OCI-LY7 (cell line): ENCODE data around the gene LRP4. TPM values are rescaled to one million over a fixed set of nuclear protein-coding genes. Genes with fewer than 3 reads are reported as not detected.
"Not testable (repeated sequence)": the region's sequence is repeated elsewhere in the genome, so short reads cannot be mapped to it uniquely, and the experiment has no call there.

ENCODE experiments used
- BruUV-seq: library from RNA; stranded (reverse); fragments of 400-500 nt; replicated peaks from 2 replicates; lab custom pipeline; 2021; lab: Mats Ljungman, UMichigan
- CTCF ChIA-PET: fragments of 300-600 bp; sonication (Branson Sonifier 250); formaldehyde crosslinking; loops from one replicate; lab custom pipeline; 2022; ENCODE audit warnings: antibody characterized with exemption; ENCODE audit not compliant: unreplicated experiment; lab: Charles Lee
- POLR2A ChIA-PET: fragments of 300-600 bp; sonication (Branson Sonifier 250); formaldehyde crosslinking; loops from one replicate; lab custom pipeline; 2022; ENCODE audit warnings: antibody characterized with exemption; lab: Charles Lee
- DNase-seq: peaks from one replicate; pipeline ENCODE4 v3.0.0-alpha.2; 2015; ENCODE audit warnings: low spot score
- H2AFZ ChIP-seq: fragments of 200-600 bp; sonication (generic), shearing (Covaris generic); 2 replicates; pipeline ENCODE4 v1.6.1; 2014; ENCODE audit warnings: mild to moderate bottlenecking, antibody characterized with exemption, low read length, moderate library complexity
- H3K27ac ChIP-seq: fragments of 200-600 bp; sonication (generic); 2 replicates; pipeline ENCODE4 v1.5.1; 2014; ENCODE audit warnings: mixed run types, low read depth, mild to moderate bottlenecking, moderate library complexity, low read length, inconsistent platforms; ENCODE audit not compliant: poor library complexity, severe bottlenecking
- H3K36me3 ChIP-seq: fragments of 200-600 bp; sonication (generic); 2 replicates; pipeline ENCODE4 v1.6.1; 2014; ENCODE audit warnings: mild to moderate bottlenecking, antibody characterized with exemption, low read length, moderate library complexity, mixed read lengths; ENCODE audit not compliant: insufficient read depth
- H3K4me1 ChIP-seq: fragments of 200-600 bp; sonication (generic); 2 replicates; pipeline ENCODE4 v1.5.1; 2014; ENCODE audit warnings: mild to moderate bottlenecking, low read length; ENCODE audit not compliant: insufficient read depth, poor library complexity, severe bottlenecking
- H3K4me2 ChIP-seq: fragments of 200-600 bp; sonication (generic); 2 replicates; pipeline ENCODE4 v1.6.1; 2014; ENCODE audit warnings: mild to moderate bottlenecking, low read length
- H3K4me3 ChIP-seq: fragments of 200-600 bp; sonication (generic); 2 replicates; pipeline ENCODE4 v1.5.1; 2014; ENCODE audit warnings: mild to moderate bottlenecking, low read depth, low read length; ENCODE audit not compliant: poor library complexity, severe bottlenecking
- H3K79me2 ChIP-seq: fragments of 200-600 bp; sonication (generic); 2 replicates; pipeline ENCODE4 v1.6.1; 2016; ENCODE audit warnings: low read depth, mild to moderate bottlenecking, low read length, moderate library complexity, mixed read lengths; ENCODE audit not compliant: insufficient read depth
- H3K9me2 ChIP-seq: fragments of 200-600 bp; sonication (generic); 2 replicates; pipeline ENCODE4 v1.6.1; 2016; ENCODE audit warnings: mild to moderate bottlenecking, low read length, mixed read lengths; ENCODE audit not compliant: insufficient read depth
- H3K9me3 ChIP-seq: fragments of 200-600 bp; sonication (generic); 2 replicates; pipeline ENCODE4 v1.6.1; 2014; ENCODE audit warnings: mild to moderate bottlenecking, mixed run types, low read length, mixed read lengths
- H4K20me1 ChIP-seq: fragments of 200-600 bp; sonication (generic); 2 replicates; pipeline ENCODE4 v1.6.1; 2014; ENCODE audit warnings: mild to moderate bottlenecking, antibody characterized with exemption, low read length, moderate library complexity, mixed read lengths; ENCODE audit not compliant: insufficient read depth
- EZH2phosphoT487 ChIP-seq: fragments of 200-600 bp; sonication (generic); IDR thresholded peaks from 2 replicates; pipeline ENCODE4 v1.6.1; 2018; ENCODE audit warnings: low read depth, borderline replicate concordance, mild to moderate bottlenecking, mixed run types, antibody characterized with exemption, low read length, moderate library complexity, mixed read lengths
- intact Hi-C: fragments of 100-400 bp; cut with micrococcal nuclease; formaldehyde crosslinking; loops from one replicate; pipeline ENCODE4 v1.10.0; 2022; ENCODE audit not compliant: unreplicated experiment
- total RNA-seq, 2 experiments: library from RNA; depleted of rRNA in 1 of 2; stranded (reverse); fragments of >200 nt in 1 of 2; shearing (Covaris generic) in 1 of 2; gene quantifications; 2 replicates each; pipeline ENCODE4 v1.2.3, GENCODE V29; 2014 to 2022
- TF ChIP-seq, protein P1 (sequence below): fragments of 200-600 bp; sonication (generic); conservative IDR thresholded peaks from 2 replicates; pipeline ENCODE4 v1.5.1; 2014; ENCODE audit warnings: mild to moderate bottlenecking, antibody characterized with exemption, low read length, moderate library complexity, mixed read lengths

Gene LRP4
- total RNA-seq, 2 experiments from 2014 or later, result 19.8 to 28.5 TPM

DNA sequence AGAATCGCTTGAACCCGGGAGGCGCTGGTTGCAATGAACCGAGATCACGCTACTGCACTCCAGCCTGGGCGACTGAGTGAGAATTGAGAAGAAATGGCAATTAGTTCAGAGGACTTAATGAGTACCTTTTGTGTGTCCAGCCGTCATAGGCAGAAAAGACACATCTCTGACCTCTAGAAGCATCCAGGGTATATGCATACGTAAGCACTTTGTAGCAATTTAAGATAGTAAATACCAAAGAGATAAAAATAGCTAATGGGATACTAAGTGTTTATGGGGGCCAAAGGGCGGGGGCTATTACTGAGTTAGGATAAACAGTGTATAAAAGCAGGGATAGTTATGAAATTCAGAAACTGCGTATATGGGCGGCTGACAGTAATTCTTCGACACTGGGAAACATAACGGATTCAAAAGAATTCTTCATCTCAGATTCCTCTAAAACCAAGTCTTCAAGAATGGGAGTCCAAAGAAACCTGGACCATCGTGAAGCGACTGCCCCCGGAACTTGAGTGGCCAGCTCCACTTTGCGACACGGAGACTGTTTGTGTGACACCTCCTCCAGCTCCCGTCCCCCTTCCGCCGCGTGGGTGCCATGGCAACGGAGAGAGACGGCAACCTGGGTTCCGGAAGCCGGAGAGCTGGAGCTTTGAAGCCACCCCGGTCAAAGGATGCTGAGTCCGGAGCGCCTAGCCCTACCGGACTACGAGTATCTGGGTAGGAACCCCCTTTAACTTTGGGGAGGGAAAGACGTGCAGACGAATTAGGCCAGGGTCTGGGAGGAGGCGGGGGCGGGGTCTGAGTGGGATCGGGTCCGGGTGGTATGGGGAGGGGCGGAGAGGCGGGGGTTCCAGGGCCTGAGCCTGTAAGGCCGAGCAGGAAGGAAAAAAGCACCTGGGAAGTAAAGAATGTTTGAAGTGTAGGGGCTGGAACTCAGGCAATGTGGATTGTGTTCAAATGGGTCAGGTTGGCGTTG, 18.1 kb upstream of the LRP4 start, which contains the start of gene CSTPP1:
Gene CSTPP1 (plus strand): TSS at position 624 of the 973 bp plus-strand sequence. CDS start 45 bp downstream, at position 669.
- Histone ChIP-seq H3K4me1 (peaks cover 16% of the 10 kb centered on the region), H3K36me3 (peaks cover 8% of the 10 kb centered on the region), H3K9me2 (no peaks in the 10 kb centered on the region), H3K9me3 (no peaks in the 10 kb centered on the region), H3K4me2 (peak within 1 kb of the TSS; percentile 96), H4K20me1 (no peaks in the 10 kb centered on the region), H3K79me2 (peaks cover 14% of the 10 kb centered on the region; the same call in 1 of the 2 replicates), H3K4me3 (peak within 1 kb of the TSS; percentile 82), H2AFZ (peak within 1 kb of the TSS; percentile 100), H3K27ac (peak within 1 kb of the TSS; percentile 36)
- intact Hi-C loops, result loop anchor here (5.0 kb wide), 2 partner anchors 66 to 171 kb away; no protein-coding TSS in a partner anchor
- no TSS peak for BruUV-seq
- ChIA-PET POLR2A (interaction anchor here (0.7 to 1.7 kb wide), 10 partner anchors 11 to 217 kb away, joined by 3 to 11 read pairs (median 4); no protein-coding TSS in a partner anchor), CTCF (interaction anchor here (1.2 kb wide), 1 partner anchor 217 kb away, joined by 3 read pairs; no protein-coding TSS in a partner anchor)
- TF ChIP-seq EZH2phosphoT487, result no peak
- TF ChIP-seq, protein P1, sequence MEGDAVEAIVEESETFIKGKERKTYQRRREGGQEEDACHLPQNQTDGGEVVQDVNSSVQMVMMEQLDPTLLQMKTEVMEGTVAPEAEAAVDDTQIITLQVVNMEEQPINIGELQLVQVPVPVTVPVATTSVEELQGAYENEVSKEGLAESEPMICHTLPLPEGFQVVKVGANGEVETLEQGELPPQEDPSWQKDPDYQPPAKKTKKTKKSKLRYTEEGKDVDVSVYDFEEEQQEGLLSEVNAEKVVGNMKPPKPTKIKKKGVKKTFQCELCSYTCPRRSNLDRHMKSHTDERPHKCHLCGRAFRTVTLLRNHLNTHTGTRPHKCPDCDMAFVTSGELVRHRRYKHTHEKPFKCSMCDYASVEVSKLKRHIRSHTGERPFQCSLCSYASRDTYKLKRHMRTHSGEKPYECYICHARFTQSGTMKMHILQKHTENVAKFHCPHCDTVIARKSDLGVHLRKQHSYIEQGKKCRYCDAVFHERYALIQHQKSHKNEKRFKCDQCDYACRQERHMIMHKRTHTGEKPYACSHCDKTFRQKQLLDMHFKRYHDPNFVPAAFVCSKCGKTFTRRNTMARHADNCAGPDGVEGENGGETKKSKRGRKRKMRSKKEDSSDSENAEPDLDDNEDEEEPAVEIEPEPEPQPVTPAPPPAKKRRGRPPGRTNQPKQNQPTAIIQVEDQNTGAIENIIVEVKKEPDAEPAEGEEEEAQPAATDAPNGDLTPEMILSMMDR, result no peak
- peak; percentile 96 for DNase-seq

DNA sequence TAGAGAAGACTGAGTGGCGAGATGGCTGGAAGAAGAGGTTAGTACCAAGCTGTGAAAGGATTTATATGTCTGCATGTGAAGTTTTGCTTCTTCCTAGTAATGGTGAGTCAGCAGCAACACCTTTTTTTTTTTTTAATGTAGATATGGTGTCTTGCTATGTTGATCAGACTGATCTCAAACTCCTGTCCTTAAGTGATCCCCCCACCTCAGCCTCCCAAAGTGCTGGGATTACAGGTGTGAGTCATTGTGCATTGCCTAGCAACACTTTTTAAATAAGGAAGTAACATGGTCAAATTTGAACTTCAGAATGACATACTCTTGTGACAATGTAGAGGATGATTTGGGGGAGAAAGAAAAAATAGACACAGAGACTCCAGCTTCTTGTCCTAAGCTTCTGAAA, 11.7 kb upstream of the LRP4 start:
- ChIA-PET POLR2A (no interaction called here), CTCF (no interaction called here)
- H2AFZ ChIP-seq, result peak overlapping the region; percentile 42; the same call in 1 of the 2 replicates
- H3K9me2 ChIP-seq, result no peaks in the 10 kb centered on the region
- no peak overlapping the region for H3K4me3 ChIP-seq
- H4K20me1 ChIP-seq, result no peaks in the 10 kb centered on the region
- no peak for DNase-seq
- peaks cover 11% of the 10 kb centered on the region for H3K9me3 ChIP-seq
- TF ChIP-seq, protein P1, result no peak
- TF ChIP-seq EZH2phosphoT487, result no peak
- no peak overlapping the region for H3K4me2 ChIP-seq
- no TSS peak for BruUV-seq
- H3K79me2 ChIP-seq, result no peaks in the 10 kb centered on the region
- H3K27ac ChIP-seq, result no peak overlapping the region
- H3K4me1 ChIP-seq, result peaks cover 5% of the 10 kb centered on the region
- no peaks in the 10 kb centered on the region; the same call in 1 of the 2 replicates for H3K36me3 ChIP-seq
- intact Hi-C loops, result no loop called here

DNA sequence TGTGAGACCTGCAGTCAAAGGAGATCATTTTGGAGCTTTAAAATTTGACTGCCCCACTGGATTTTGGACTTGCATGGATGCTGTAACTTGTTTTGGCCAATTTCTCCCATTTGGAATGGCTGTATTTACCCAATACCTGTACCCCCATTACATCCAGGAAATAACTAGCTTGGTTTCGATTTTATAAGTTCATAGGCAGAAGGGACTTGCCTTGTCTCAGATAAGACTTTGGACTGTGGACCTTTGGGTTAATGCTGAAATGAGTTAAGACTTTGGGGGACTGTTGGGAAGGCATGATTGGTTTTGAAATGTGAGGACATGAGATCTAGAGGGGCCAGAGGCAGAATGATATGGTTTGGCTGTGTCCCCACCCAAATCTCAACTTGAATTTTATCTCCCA, 10.4 kb upstream of the LRP4 start:
- intact Hi-C loops, H4K20me1 ChIP-seq, H2AFZ ChIP-seq, H3K27ac ChIP-seq, H3K79me2 ChIP-seq, CTCF ChIA-PET, DNase-seq, H3K4me2 ChIP-seq, H3K9me2 ChIP-seq, BruUV-seq, H3K4me3 ChIP-seq, H3K36me3 ChIP-seq: not testable (repeated sequence)
- Histone ChIP-seq H3K4me1 (peaks cover 13% of the 10 kb centered on the region), H3K9me3 (peaks cover 11% of the 10 kb centered on the region)
- POLR2A ChIA-PET, result interaction anchor here (0.5 kb wide), 1 partner anchor 498 kb away, joined by 3 read pairs; no protein-coding TSS in a partner anchor

DNA sequence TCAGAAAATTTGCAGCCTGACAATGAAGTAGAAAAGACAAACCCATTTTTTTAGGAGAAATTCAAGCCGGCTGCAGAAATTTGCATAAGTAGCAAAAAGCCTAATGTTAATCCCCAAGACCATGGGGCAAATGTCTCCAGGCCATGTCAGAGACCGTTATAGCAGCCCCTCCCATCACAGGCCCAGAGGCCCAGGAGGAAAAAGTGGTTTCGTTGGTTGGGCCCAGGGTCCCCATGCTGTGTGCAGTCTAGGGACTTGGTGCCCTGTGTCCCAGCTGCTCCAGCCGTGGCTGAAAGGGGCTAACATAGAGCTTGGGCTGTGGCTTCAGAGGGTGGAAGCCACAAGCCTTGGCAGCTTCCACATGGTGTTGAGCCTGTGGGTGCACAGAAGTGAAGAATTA, 9.6 kb upstream of the LRP4 start:
- H3K79me2 ChIP-seq, intact Hi-C loops, H3K36me3 ChIP-seq: not testable (repeated sequence)

More for the DNA sequence above, 9.6 kb upstream of the LRP4 start:
- H4K20me1 ChIP-seq, H3K4me3 ChIP-seq, H2AFZ ChIP-seq, H3K27ac ChIP-seq, CTCF ChIA-PET, H3K9me2 ChIP-seq, POLR2A ChIA-PET, DNase-seq, BruUV-seq, H3K4me2 ChIP-seq: not testable (repeated sequence)
- peaks cover 11% of the 10 kb centered on the region for H3K9me3 ChIP-seq
- peaks cover 21% of the 10 kb centered on the region for H3K4me1 ChIP-seq
